Activated CD4-positive, CD25-positive, alpha-beta regulatory T cell treated with anti-CD3 and anti-CD28 coated beads, Interleukin-2, amount 50 U/mL, for 24 hours (primary cell): ENCODE measurements around the gene CADM2.
"Not testable (repeated sequence)": the region's sequence is repeated elsewhere in the genome, so short reads cannot be mapped to it uniquely, and the experiment has no call there.

Experiments
- ATAC-seq, 2 donors: fragments of 150-1000 bp; cut with Tn5 transposase; one replicate each; pipeline ENCODE4 v1.10.0; 2021; ENCODE audit warnings: mild to moderate bottlenecking in 1 of 2, moderate library complexity in 1 of 2

Gene CADM2

DNA sequence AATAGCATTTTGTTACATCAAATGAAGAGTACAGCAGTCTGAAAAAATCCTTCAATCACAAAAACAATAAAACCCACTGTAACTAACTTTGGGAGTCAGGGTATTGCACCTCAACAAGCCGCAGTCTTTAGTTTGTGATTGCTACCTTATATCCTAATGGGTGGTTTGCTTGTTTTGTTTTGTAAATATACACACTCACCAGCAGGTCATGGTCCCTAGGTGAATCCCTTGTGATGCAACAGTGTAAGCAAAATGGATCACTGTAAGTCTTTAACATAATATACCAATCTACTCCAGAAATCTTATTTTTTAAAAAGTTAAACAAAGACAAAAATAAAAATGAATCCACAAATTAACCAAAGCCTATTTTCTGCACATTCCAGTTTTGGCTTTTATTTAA lies 749.5 kb downstream of the CADM2 start:
- ATAC-seq: not testable (repeated sequence)

DNA sequence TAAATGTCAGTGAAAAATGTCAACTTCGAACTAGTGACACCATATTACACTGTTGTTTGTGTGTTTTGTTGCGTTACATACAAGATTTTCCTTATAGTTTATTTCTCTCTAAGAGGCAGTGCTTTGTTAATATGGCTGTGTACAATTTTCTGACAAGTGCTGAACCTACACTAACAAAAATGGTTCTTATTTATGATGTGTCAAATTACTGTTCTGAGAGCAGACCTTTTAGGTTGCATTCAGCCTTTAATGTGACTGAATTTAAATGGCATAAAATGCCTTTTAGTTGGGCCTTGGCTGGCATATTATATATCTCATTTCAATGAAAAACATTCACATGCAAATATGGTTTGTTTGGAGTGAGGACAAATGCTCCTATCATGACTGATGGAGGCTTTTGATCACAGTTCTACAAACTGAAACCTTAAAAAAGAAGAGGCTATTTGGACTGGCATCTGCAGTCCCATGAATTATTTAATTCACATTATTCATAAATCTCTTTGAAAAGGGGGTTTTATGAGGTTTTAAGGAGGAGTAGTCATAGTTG lies 750.6 kb downstream of the CADM2 start:
- no peak for ATAC-seq

GRCh38 chr3:85710490-85710889 lies 751.7 kb downstream of the CADM2 start:
- no peak for ATAC-seq

DNA sequence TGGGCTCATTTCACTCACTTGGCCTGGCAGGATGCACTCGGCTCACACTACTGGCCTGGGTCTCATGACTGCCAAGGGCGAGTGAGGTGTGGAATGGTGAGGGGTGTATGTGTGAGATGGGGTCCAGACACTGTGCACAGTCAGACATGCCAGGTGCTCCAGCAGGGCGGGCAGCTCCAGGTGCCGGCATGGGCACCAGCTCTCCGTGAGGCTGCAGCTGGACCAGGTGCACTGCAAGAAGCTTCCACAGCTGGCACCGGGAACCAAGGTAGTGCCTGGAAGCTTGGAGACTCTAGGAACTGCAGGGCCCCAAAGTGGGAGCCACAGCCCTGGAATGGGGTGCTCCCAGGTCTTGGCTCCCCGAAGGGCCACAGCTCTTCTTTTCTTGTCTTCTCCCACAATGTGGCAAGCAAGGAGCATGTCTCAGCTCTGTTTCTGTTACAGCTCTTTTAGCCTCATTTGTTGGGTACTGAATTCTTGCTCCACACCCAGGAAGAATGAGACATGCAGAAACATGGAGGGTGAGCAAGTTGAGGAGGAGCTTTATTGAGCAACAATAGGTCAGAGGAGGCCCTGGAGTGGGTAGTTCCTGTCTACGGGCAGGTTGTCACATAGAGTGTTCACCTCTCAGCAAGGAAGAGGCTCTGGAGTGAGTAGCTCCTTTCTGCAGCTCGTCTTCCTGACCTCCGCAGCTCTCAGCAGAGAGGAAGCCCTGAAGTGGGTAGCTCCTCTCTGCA lies 762.8 kb downstream of the CADM2 start:
- no peak for ATAC-seq

DNA sequence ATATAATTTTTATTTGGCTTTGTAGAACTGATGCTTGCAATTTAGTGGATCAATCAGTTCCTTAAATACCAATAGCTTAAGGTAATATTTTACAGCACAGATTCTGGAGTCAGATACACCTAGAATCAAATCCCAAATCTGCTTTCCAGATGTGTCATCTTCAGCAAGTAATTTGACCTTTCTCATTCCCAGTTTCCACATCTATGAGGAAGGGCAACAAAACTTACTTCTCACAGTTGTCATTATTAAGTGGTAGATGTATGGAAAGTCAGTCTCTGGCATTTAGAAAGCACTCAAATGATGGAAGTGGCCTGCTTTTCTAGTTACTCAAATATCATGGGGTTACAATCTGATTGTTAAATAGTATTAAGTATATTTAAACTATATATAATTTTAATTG lies 767.0 kb downstream of the CADM2 start:
- no peak for ATAC-seq

GRCh38 chr3:85726241-85726640 lies 767.5 kb downstream of the CADM2 start:
- no peak for ATAC-seq

GRCh38 chr3:85737846-85738245 lies 779.1 kb downstream of the CADM2 start:
- no peak for ATAC-seq

- ATAC-seq: no peak
These were observed 781.8 kb downstream of the CADM2 start for GRCh38 chr3:85740561-85740960.

- ATAC-seq: no peak
These were observed 799.7 kb downstream of the CADM2 start for GRCh38 chr3:85758442-85758841.

DNA sequence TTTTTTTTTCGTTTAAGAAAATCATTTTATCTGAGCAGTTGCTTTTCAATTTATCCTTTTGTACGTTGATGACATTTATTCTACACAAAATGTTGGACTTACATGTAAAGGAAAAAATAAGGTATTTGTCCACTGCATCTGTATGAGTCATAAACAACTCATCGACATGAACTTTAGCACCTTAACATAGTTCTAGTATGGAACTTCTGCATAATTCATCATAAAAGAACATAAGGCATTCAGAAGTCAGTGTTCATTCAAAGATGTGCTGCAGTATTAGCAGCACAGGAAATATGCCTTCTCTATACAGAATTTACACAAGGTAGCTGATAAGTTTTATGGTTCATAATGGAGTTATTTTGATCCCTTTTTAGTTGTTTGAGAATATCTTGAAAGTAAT lies 801.6 kb downstream of the CADM2 start:
- no peak for ATAC-seq

DNA sequence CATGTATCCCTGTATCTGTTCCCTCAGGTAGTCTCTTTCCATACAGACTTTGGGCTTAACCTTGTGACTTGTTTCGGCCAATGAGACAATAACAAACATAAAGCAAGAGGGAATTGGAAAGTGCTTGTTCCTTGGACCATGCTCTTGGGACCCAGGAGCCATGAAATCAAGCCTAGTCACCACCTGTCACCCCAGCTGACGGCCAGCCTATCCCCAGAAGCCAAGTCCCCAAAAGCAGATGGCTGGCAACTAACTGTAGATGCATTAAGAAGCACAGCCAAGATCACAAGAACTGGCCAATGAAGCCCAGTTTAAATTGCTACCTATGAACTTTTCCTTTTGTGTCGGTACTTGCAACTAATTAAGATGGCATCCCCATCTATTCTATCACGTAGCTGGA lies 822.0 kb downstream of the CADM2 start:
- no peak for ATAC-seq

DNA sequence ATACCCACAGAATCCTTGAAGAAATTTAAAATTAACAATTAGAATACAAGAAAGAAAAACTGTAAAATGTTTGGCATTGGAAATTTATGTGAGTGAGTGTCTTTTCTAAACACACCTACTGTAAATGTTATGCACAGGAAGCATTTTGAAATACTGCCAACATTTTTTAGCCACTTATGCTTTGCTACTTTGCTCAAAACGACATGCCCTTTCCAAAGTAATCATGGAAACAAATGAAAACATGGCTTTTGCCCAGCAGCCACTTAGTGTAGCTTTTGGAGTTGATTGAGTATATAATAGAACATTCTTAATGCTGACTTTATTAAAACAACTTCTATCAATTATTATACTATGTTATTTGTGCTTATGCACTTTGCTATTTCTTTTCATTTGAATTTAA lies 823.0 kb downstream of the CADM2 start:
- ATAC-seq: no peak

DNA sequence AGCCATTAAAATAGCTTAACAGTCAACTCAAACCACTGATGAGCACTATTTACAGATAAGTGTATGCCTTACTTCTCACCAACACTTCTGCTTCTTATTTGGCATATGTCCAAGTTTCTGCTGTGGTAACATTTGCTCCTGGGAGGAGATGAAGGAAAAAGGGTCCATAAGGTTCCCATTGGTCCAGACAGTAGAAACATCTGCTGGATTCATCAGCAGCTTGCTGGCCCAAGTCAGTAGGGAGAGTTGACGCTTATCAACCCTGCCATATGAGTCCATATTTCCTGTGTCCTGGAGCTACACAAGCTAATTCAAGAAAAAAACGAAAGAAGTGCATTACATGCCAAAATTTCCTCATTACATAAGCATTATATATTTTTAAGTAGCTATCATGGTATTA lies 824.5 kb downstream of the CADM2 start:
- no peak for ATAC-seq

DNA sequence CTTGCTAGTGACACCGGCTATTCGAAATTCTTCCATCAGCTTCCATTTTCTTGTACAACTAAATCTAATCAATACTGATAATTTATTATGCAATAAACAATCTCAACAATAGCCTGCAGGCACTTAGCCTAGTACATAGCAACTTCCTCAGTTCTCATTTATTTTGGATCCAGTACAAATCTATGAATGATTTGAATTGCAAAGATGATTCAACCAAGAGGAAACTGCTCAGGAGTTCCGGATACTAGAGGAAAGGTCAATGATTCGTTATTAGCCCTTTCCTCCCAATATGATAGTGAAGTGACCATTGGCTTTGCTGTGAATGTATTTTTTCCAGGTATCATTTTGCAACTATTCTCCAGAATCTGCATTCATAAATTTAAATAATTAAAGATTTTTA lies 827.0 kb downstream of the CADM2 start:
- ATAC-seq: no peak

- no peak for ATAC-seq
These were observed 831.7 kb downstream of the CADM2 start for GRCh38 chr3:85790445-85791030.

- ATAC-seq: no peak
These were observed 837.4 kb downstream of the CADM2 start for GRCh38 chr3:85796140-85796539.

DNA sequence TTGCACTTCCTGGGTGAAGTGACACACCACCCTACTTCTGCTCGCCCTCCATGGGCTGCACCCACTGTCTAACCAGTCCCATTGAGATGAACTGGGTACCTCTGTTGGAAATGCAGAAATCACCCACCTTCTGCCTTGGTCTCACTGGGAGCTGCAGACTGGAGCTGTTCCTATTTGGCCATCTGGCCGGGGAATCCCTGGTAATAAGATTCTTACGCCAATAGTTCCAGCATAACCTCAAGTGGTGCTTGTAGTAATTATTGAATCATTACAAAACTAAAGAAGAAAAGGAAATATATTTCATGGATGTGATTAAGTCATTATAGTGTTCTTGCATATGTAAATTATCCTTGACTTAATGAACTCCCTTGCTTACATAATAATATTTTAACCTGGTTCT lies 841.9 kb downstream of the CADM2 start:
- ATAC-seq: no peak

- ATAC-seq: no peak
These were observed 843.2 kb downstream of the CADM2 start for GRCh38 chr3:85801955-85802354.

DNA sequence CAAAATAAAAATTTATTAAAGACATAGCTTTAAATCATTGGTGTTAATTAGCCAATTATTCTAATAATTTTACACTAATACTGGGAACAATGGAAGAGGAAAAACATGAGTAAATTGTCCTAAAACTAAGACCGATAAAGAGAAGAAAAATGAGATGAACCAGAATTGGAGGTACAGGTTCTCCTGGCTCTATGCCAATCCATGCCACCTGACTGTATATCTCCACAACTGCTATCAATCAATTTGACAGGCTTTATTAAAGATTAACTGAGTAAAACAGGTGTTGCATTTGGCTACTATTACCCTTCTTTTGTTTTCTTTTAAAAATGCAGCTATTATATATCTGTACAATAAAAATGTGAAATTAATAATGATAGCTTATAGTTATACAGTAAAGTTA lies 850.0 kb downstream of the CADM2 start:
- no peak for ATAC-seq

- ATAC-seq: no peak
These were observed 862.5 kb downstream of the CADM2 start for GRCh38 chr3:85821130-85821756.

DNA sequence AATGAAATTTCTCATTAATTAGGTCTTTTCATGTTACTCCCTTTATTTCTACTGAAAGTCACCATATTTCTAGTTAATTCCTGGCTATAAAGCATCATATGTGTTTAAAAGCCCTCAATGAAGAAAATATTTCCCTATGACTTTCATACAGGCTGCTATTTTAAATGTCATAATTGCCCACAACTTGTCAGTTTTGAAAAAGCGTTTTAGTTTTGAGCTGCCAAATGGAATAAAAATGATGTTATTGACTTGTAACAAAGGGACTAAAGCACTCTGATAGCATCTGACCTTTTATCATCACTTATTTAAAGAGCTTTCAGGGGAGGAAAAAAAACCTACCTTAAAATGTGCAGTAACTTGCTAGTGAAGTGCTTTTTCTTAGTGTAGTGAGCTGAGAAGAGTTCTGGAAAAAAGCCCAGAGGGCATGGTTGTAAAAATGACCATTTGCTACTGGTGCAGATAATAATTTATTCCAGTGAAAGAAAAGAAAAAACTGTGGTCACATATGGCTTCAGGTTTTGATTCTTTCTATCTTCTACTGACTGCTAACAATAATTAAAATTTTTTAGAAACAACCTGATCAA lies 877.2 kb downstream of the CADM2 start:
- ATAC-seq: no peak

DNA sequence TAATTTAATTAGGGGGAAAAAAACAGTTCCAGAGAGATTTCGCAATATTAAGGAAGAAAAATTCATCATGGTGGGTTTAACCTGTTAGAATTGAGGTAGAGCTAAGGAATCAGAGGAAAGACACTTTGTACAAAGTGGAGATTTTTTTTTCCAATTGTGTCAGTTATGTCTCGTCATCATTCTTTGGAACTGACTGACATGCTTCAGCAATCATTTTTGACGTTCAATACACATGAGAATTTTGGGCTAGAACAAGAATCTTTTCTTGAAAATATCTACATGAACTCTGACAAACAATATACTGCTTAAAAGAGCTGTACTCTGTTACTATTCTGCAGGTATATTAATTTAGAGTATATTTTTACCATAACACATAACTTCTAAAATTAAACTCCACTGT lies 878.6 kb downstream of the CADM2 start:
- no peak for ATAC-seq

DNA sequence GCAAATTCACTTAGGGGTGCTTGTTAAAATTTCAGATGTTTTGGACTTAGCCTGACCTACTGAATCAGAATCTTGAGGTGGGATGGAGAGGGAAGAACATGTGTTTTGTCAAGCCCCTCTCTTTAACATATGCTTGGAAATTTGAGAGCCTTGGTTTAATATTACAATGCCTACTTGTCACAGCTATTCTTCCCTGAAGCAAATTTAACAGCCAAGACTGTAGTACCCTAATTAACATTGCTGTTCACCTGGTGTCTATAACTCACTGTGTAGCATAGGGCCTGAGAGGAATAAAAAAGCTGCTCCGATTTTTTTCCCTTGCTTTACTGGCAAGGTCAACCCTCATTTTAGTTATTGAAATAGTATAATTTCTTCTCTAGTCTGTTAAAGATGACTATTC lies 880.1 kb downstream of the CADM2 start:
- no peak for ATAC-seq

DNA sequence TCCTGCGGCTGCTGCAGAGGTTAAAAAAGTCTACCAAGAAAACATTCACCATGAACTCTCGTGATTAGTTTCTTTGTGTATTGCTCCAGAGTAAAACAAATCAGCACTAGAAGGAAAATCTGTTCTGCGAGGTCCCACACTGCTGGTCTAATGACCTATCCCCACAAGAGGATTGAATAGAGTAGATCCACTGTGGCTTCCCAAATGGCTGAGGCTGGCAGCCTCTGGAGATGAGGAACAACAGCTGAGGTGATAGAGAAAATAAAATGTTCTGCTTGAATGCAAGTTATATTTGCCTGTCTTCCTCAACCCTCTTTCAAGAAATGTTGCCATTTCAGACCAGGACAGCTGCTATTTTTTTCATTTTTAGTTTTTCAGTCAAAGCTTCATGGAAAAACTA lies 883.3 kb downstream of the CADM2 start:
- no peak for ATAC-seq
